Midbrain (tissue), 1 donor: Measurements from ENCODE around the gene ANKRD31.

Source experiments
- DNase-seq: peaks from one replicate; lab custom pipeline; 2025; lab: John Stamatoyannopoulos, UW

ANKRD31 gene

DNA sequence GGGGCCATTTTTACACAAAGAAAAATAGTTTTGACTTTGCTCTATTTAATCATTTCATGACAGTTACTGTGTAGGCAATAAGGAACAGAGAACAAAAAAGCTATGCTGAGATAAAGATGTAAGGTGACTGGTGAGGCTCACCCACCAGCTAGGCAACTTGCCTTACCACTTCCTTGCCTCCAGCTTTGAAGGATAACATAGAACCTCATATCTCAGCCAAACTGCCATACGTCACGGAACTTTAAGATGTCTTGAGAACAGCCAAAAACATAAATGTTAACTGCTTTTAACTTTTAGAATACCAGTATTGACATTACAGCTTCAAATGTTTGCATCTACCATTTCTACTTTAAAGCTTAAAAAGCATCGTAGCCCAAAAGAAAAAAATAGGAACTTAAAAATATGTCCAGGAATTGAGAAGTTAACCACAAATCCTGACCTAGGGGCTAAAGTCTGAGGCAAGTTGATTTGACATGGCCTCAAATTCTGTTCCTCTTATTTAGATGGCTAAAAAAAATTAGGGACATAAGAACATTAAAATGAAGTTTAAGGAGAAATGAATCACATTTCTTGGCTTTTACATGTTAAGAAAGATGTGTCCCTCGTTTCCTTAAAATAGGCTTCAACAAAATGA is 176.6 kb downstream of the ANKRD31 start:
- no peak for DNase-seq

DNA sequence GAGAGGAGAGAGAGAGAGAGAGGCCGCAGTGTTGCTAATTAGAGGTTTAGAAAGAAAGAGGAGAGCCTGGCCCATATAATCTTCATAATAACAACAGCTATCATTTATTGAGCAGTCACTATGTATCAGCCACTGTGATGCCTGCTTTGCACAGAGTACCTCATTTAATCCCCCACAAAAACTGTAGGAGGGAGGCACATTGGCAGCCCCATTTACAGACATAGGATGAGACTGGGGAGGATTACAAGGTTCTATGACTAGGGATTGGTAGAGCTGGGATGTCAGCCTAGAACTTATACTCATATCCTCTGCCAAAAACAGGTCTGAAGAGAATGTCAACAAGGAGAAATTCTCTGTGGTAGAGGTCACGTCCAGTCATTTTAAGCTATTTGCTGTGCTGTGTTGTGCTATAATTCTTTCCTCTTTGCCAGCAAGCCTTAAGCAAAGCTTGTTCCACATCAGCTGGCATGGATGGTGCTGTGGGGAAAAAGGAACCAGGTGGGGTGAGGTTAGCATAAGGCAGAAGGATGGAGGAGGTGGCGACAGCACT is 177.6 kb downstream of the ANKRD31 start:
- no peak for DNase-seq

DNA sequence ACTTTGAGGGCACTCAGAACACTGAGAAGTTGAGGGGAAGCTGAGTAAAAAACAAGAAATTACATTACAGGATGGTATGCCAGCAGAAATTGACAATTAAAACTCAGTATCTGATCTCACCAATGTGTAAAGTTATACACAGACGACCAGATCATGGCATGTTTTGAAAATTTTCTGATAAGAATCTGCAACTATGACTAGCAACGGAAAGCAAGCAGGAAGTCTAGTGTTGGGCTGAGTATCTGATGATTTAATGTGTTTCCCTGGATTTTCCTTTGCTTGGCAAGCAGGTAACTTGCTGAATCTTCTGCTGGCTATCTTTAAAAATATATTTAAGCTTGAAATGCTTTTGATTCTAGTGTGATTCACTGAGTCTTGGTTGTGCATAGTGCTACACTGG is 179.1 kb downstream of the ANKRD31 start:
- DNase-seq = no peak

DNA sequence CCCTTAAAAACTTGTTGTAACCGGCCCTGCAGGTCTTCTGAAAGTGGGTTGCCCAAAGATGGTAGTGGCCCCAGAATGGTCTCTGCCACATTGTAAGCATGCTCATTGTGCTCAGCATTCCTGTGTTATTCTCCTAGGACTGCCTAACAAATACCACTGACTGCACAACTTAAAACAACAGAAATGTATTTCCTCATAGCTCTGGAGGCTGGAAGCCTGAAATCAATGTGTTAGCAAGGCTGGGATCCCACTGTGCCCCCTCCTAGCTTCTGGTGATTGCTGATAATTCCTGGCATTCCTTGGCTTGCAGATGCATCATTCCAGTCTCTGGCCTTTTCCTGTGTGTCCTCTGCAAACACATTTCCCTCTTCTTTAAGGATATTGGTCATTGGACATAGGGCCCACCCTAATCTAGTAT is 180.9 kb downstream of the ANKRD31 start:
- no peak for DNase-seq

DNA sequence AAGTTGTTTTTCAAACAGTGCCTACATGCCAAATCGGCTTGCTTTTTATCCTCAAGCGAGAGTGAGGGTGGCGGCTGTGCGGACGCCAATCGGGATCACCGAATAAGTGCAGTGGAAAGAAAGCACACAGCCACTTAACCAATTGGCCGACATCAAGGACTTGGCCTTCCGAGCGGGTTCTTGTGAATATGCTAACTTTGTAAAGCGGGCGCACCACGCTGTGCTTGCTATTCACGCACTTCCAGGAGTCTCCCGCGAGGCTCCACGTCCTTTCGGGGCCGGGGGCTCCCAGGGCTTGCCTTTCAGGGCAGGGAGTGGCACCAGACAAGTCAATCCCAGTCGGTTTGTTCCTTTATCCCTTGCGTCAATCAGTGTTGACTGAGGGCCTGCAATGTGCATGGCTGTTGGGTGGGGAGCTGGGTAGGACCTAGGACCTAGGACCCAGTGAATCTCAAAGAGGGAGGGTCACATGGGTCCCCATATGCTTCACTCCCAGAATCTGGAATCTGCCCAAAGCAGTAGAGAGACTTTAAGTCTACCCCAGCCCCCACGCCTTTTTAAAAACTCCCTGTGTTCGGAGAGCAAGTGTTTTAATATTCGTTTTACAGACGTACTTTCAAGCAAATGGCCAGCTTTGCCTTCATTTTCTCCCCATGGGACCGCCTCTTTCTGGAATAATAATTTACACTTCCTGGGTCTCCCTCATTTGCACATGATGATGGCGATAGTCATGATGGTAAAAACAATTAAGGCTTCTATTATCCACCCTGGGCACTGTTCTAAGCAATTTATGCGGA is 182.3 kb downstream of the ANKRD31 start:
- peak; percentile 24 for DNase-seq

DNA sequence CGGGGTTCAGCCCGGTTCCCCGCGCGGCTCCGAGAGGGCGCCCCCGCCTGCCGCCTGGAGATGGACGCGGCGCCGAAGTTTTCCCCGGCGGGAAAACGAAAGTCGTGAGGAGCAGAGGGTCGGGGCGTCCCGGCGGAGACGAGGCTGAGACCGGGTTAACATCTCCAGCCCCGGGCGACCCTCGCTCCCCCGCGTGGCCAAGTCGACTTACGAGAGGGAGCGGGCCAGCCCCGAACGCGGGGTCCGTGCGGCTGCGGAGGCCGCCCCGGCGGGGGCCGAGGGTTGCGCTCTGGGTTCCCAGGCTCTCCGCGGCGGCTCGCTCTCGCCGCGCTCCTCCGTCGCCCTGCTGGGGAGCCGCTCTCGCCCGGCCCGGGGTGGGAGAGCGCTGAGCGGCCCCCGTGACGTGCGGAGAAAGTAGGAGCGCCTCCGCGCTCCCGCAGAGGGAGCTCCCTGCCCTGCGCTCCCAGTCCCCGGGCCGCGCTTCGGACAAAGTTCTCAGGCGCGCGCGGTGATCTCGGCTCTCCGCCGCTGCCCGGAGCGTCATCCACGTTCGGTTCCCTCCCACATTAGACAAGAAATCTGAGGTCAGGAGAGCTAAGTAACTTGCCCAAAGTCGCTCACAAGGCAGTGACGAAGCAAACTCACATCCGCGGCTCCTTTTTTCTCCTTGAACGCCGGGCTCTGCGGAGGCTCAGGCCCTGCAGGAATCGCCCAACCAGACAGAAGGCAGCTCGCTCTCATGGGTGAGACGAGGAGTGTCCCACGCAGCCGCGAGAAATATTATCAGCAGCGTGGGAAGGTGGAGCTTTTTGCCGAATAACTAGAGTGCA is 183.2 kb downstream of the ANKRD31 start:
- DNase-seq = peak; percentile 28

DNA sequence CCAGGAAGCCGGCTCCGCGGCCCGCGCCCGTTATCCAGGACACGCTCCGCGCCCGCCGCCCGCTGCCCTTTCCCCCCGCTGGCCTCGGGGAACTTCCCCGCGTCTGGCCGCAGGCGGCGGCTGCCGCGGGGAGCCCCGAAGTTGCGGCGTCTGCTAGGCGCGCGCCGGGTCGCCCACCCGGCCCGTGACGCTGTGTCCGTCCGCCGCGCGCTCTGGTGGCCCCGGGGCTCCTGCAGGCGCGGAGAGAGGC is 183.7 kb downstream of the ANKRD31 start:
- DNase-seq = no peak

DNA sequence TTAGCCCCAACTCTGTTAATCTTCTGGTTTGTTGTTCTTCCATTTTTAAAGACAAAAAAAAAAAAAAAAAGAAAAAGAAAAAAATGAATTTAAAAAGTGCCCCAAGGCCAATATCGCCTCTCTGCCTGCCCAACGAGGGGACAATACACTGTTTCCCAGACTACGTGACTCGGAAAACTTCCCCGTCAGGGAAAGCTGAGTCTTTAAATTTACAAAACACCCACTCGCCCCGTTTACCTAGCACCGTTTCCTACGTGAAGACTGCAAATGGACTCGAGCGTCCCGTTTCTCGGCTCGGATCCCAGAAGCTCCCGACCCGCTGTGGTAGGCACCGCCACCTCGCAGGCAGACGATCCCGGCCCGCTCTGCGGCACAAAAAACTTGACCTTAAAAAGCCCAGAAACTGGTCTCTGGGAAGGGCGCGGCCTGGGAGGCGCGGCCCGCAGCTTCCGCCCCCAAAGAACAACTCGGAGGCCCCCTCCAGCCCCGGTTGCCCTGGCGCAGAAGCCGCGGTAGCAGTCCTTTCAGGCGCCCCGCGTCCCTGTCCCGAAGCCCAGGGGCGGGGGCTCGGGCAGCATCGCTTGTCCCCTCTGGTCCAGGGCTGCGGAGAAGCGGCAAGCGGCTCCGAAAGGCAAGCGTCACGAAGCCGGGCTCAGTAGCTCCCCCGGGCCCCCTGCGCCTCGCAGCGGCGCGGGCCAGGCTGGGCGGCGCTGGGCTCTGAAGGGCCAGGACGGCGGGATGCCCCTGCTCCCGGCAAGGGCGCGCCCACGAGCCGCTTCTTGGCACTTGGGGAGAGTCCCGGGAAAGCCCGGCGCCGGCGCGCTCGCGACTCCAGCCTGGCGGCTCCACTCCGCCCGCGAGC is 184.3 kb downstream of the ANKRD31 start, which contains the start of gene GCNT4:
GCNT4 (minus strand) TSS at position 367 of the 862 bp plus-strand sequence. CDS start 22,521 bp downstream, outside the sequence.
- DNase-seq = no peak

DNA sequence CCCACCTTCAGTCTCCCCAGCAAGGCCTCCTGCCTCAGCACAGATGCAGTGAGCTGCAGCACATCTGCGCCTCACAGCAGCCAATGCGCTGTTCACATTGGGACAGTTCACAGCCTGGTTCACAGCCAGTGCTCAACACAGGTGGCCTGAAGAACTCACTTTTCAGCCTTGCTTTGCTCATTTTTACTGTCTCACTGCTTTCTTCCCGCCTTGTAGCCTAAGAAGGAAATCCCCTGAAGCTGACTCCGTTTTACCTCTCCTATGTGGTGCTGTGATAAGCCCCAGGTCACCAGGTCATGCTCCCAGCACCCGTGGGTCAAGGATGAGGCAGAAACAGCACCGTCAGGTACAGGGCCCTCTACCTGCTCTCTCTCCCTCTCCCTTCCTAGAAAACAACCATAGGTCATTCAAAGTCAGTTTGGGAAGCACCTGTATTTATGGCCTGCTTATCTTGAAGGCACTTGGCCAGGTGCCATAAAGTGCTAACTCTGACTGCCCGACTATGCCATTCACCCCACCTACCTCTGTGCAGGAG is 185.4 kb downstream of the ANKRD31 start:
- no peak for DNase-seq

DNA sequence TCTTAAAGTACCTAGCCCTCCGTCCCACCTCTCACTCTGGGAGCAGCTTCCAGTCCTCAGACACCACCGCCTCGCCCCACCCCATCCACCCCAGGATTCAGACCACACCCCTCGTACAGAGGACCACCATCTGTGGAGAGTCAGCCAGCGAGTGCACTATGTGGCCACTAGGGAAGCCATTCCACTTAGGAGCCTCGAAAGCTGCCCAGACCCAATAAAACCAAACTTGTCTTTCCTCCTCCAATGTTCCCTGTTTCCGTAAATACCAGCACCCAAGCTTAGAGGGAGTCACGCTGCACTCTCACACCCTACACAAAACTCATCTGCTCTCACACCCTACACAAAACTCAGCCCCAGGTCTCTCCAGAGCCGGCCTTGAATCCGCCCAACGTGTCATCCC is 186.3 kb downstream of the ANKRD31 start:
- no peak for DNase-seq

DNA sequence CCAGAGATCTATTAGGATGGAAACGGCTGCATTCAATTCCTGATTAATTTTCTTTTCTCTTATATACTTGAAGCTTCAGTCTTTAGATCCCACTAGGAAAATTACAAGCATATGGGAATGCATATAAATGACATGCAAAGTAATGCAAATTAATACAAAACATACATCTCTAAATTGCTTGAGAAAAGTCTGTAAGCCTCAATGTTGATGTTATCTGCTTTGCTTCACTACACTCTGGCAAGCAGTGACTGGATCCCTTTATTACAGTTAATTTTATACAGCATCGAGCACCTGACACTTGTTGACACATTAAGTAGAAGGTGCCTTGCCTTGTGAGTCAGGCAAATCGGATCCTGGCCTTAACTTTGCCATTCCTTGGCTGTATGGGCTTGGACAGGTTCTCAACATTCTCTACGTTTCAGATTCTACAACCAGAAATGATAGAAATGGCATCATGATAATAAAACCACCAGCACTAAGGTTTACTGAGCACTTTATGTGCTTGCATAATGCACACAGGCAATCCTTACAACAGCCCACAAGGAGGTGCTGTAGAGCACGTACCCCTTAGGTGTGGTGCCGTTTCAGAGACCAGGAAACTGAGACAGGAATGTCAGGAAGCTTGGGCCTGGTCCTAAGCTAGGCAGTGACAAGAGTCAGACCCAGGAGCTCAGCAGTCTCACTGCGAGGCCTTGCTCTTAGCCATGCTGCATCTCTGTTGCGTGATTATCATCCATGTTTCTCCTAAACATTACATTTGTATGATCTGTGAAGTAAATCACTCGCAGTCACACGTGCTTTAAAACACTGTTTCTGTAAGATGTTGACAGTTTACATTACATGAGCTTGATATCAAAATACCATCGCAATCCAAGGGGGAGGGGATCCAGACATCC is 187.0 kb downstream of the ANKRD31 start:
- peak; percentile 5 for DNase-seq

DNA sequence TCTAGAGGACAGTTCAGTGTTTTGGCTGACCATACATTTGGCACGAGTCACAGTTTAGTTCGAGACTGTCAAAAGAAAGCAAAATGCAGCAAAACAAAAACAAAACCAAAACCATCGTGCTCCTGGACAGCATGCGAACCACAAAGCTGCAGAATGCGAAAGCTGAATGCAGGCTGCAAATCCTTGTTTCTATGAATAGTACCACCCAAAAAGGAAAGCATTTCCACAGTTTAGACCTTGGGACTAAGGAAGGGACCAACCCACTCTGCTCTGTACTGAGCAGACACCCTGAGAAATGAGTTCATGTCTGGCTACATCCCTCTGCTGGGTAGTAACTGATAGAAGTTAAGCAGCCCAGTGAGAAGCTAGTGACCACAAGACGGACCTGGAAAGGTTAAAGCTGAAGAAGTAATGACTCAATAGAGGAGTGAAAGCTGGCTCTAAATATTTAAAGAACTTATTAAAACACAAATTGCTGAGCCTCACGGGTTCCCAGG is 188.2 kb downstream of the ANKRD31 start:
- DNase-seq = no peak

DNA sequence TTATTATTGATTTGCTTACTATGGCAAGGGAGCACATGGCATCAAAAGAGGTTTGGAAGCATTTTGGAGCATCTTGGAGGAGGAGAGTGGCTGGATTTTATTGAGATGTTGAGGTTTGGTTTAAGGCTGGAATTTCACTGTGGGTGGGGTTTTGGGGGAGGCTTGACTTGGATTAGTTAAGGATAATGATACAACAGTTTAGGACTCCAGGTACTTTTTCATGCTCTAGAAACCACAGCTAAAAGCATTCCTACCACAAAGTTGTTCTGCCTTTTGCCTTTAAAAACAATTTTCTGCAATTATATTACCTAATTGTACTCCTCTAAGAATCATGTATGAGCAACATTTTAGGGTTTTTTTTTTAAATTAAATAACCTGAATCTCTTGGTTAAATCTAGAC is 189.3 kb downstream of the ANKRD31 start:
- no peak for DNase-seq

DNA sequence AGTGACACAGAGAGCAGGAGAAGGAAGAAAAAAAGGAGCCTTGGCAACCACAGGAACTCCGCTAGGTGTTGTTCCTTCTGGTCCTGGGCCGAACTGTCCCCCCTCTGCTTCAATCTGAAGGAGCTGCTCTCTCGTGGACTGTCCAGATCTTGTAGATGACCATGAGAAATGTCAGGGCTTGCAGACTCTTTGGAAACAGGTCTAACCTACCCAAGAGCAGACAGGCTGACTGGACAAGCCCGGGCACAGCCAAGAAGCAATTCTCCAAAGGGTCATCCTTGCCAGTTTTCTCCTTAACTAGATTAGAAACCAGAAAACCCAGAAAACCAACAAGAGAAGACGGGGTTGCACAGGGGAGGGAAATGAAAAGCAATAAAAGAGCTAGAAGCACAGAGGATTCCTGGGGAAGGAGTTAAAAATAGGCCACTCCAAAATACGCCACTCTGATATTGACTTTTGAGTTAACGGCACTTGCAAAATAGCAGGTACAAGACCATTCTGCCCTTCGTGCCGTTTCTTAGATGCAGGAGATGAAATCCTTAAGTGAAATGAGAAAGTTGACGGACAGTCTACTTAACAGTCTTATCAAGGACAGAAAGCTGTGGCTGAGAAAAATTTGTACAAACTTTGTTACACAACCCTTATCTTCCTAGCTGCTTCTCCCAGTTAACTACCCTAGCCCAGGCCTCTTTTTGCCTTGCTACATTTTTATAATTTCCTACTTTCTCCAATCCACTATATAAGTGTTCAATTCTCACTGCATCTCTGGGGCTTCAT is 190.1 kb downstream of the ANKRD31 start:
- no peak for DNase-seq

DNA sequence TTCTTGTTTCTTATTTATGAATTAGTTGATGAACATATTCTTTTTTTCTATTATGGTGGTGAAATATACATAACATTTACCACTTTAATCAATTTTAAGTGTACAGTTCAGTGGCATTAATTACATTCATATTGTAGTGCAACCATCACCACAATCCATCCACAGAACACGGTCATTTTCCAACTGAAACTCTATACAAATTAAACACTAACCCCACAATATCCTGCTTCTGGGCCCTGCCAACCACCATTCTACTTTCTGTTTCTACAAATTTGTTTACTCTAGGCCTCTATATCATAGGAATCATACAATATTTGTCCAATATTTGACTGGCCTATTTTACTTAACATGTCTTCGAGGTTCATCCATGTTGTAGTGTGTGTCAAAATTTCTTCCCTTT is 191.6 kb downstream of the ANKRD31 start:
- no peak for DNase-seq

DNA sequence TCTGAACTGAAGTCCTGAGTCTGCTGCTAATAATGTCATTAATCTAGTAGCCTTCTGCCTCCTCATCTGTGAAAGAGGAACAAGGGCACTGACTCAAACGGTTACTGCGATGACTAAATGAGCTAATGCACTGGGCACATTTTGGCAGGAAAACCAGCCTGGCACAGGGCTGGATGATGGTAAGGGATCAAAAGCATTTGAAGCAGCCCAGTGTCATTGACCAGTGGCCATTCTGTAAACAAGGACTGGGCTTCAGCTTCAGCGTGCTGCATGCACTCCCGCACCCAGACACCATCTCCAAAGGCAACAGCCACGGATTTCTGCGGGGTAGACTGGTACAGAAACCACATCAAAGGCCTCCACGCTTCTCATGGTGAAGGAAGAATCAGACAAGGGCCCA is 192.3 kb downstream of the ANKRD31 start:
- peak; percentile 38 for DNase-seq

DNA sequence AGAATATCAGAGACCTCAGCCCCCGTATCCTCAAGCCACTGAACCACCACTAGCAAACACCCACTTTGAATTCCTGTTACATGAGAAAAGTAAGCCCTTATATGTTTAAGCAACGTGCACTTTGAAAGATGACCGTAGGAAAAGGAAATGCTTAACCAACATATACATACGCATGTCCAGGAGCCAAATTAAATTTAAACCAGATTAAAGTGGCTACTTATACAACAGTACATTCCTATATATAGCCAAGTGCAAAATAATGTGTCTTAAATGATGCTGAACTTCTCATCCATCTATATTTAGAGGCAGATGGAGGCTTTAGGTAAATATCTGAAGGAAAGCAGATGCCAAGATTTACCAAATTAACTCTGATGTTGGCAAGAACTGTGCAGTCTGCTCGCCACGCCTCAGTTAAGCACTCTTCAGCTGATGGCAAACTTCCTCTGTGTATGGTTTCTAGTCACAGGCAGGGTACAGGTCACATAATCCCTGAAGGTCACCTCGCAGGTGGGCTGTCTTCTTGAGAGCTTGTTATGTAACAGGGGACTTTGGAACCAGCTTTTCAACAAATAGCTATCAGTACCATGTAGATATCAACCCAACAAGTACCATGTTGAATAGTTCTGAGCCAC is 192.9 kb downstream of the ANKRD31 start:
- no peak for DNase-seq

DNA sequence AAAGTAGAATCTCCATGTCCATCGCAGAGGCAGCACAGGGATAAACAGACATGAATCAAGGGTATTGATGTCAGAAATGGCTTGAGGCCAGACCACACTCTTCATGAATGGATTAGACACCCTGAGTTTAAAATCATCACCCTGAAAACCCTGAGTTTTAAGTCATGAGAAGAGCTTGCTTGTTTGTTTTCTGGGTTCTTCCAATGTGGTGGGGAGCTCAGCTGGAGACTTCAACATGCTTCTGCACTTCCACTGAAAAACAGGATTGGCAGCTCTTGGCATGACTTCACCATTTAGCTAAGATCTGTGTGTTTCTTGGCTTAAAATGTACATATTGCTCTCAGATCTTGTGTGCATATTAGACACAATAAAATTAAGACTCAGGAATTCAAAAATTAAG is 194.2 kb downstream of the ANKRD31 start:
- no peak for DNase-seq

DNA sequence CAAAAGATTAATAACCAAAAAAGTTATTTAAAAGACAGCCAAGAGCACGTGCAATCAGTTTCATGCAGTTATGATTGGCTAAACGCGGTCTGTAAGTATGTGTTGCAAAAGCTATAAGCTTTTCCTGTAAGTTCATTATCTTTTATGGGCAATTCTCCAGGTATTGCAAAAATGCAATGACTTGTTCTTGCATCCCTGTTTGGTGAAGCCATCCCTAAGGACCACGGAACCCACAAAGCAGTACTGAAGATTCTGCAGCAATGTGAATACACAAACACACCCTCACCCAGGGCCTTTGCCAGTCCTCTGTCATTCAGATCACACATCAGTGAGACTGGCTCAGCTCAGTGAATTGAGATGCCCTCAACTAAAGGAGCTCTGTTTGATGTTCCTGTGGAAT is 195.7 kb downstream of the ANKRD31 start:
- DNase-seq = no peak
